OCI-LY3 (cell line): ENCODE data around the gene TULP4.

Experiments
- H2AFZ ChIP-seq: fragments of 200-600, 300-600 bp; shearing (Covaris generic); 2 replicates; pipeline ENCODE4 v1.6.0; 2014; ENCODE audit warnings: antibody characterized with exemption, low read depth, low read length
- H3K27ac ChIP-seq: fragments of 200-600, 300-600 bp; sonication (generic); 2 replicates; pipeline ENCODE4 v1.5.1; 2014; ENCODE audit warnings: mild to moderate bottlenecking, low read length, moderate library complexity, mixed read lengths
- H3K27me3 ChIP-seq: fragments of 200-600, 300-600 bp; sonication (generic); 2 replicates; pipeline ENCODE4 v1.6.1; 2014; ENCODE audit warnings: low read depth, low read length, mixed read lengths
- H3K36me3 ChIP-seq: fragments of 200-600, 300-600 bp; sonication (generic); replicated peaks from 2 replicates; pipeline ENCODE3; 2014; ENCODE audit warnings: low read depth, low read length, mixed read lengths
- H3K4me1 ChIP-seq: fragments of 300-600, 200-600 bp; sonication (generic); 2 replicates; pipeline ENCODE4 v1.6.1; 2014; ENCODE audit warnings: low read length, mixed read lengths
- H3K4me2 ChIP-seq: fragments of 200-600, 300-600 bp; sonication (generic); 2 replicates; pipeline ENCODE4 v1.6.1; 2014; ENCODE audit warnings: low read length, mixed read lengths
- H3K4me3 ChIP-seq: fragments of 300-600, 200-600 bp; sonication (generic); 2 replicates; pipeline ENCODE4 v1.5.1; 2014; ENCODE audit warnings: antibody characterized with exemption, mild to moderate bottlenecking, low read length, moderate library complexity
- H3K79me2 ChIP-seq: fragments of 300-600, 200-600 bp; shearing (Covaris generic); 2 replicates; pipeline ENCODE4 v1.6.1; 2014; ENCODE audit warnings: mild to moderate bottlenecking, low read length, mixed read lengths
- H3K9ac ChIP-seq: fragments of 300-600, 200-600 bp; shearing (Covaris generic); 2 replicates; pipeline ENCODE4 v1.6.0; 2014; ENCODE audit warnings: mild to moderate bottlenecking, low read length, moderate library complexity
- H3K9me3 ChIP-seq: fragments of 200-600, 300-600 bp; shearing (Covaris generic); 2 replicates; pipeline ENCODE4 v1.6.1; 2014; ENCODE audit warnings: low read length, mixed read lengths; ENCODE audit not compliant: insufficient read depth
- H4K20me1 ChIP-seq: fragments of 200-600, 300-600 bp; sonication (generic); 2 replicates; pipeline ENCODE4 v1.6.1; 2016; ENCODE audit warnings: low read length, mixed read lengths; ENCODE audit not compliant: insufficient read depth
- EZH2phosphoT487 ChIP-seq: fragments of 200-600 bp; shearing (Covaris generic); IDR thresholded peaks from 2 replicates; pipeline ENCODE4 v1.6.1; 2018; ENCODE audit warnings: antibody characterized with exemption, mixed run types, low read depth
- TF ChIP-seq, protein P1 (sequence below): fragments of 200-600, 300-600 bp; sonication (generic); IDR thresholded peaks from 2 replicates; pipeline ENCODE4 v1.5.1; 2014; ENCODE audit warnings: antibody characterized with exemption, low read length, low read depth

TULP4 gene

DNA sequence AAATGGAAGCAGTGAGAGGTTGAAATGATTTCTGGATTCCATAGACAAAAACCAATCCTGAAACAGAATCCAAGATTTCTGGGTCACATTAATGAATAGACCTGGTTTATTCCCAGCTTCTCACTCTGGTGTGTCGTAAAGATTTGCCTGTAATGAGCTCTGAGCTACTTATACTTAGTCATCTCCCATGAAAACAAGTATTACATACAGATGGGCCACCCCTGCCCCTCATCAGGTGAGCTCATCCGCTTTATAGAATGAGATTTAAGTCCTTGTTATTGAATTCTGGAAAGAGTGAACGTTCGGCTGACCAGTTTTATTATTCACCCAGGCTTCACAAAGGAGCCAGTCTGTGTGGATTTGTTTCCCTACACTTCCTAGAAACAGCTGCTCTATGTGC is 200.5 kb downstream of the TULP4 start:
- peaks cover 4% of the 10 kb centered on the region for H3K4me1 ChIP-seq
- no peaks in the 10 kb centered on the region for H4K20me1 ChIP-seq
- TF ChIP-seq EZH2phosphoT487 = no peak
- TF ChIP-seq, protein P1, sequence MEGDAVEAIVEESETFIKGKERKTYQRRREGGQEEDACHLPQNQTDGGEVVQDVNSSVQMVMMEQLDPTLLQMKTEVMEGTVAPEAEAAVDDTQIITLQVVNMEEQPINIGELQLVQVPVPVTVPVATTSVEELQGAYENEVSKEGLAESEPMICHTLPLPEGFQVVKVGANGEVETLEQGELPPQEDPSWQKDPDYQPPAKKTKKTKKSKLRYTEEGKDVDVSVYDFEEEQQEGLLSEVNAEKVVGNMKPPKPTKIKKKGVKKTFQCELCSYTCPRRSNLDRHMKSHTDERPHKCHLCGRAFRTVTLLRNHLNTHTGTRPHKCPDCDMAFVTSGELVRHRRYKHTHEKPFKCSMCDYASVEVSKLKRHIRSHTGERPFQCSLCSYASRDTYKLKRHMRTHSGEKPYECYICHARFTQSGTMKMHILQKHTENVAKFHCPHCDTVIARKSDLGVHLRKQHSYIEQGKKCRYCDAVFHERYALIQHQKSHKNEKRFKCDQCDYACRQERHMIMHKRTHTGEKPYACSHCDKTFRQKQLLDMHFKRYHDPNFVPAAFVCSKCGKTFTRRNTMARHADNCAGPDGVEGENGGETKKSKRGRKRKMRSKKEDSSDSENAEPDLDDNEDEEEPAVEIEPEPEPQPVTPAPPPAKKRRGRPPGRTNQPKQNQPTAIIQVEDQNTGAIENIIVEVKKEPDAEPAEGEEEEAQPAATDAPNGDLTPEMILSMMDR = no peak
- no peak overlapping the region for H3K27ac ChIP-seq
- H3K9me3 ChIP-seq = no peaks in the 10 kb centered on the region
- no peak overlapping the region for H2AFZ ChIP-seq
- no peaks in the 10 kb centered on the region for H3K79me2 ChIP-seq
- no peaks in the 10 kb centered on the region for H3K36me3 ChIP-seq
- H3K4me3 ChIP-seq = no peak overlapping the region
- H3K27me3 ChIP-seq = no peaks in the 10 kb centered on the region
- H3K4me2 ChIP-seq = no peak overlapping the region
- H3K9ac ChIP-seq = no peak overlapping the region

DNA sequence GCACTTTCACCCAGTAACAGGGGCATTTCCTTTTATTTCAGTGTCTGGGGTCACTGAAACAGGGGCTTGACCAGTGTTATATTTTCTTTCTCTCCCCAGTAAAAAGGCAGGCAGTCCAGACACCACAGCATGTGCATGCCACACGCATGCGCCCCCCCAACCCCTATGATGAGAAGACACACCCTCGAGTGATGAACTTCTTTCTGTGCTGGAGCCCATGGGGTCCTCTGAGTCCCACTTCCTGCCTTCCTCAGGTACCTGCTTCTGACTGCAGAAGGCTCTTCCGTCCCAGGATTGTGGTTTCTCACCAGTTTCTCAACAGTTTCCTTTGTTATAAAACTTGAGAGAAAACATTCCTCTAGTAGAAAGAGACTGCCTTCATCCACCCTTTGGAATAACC is 201.9 kb downstream of the TULP4 start:
- Histone ChIP-seq H3K9ac (no peak overlapping the region), H3K4me3 (no peak overlapping the region), H2AFZ (no peak overlapping the region), H3K79me2 (no peaks in the 10 kb centered on the region), H3K9me3 (no peaks in the 10 kb centered on the region), H3K27ac (no peak overlapping the region), H4K20me1 (no peaks in the 10 kb centered on the region), H3K4me1 (peaks cover 7% of the 10 kb centered on the region), H3K27me3 (no peaks in the 10 kb centered on the region), H3K4me2 (no peak overlapping the region), H3K36me3 (no peaks in the 10 kb centered on the region)
- no peak for TF ChIP-seq EZH2phosphoT487
- TF ChIP-seq, protein P1 = no peak

DNA sequence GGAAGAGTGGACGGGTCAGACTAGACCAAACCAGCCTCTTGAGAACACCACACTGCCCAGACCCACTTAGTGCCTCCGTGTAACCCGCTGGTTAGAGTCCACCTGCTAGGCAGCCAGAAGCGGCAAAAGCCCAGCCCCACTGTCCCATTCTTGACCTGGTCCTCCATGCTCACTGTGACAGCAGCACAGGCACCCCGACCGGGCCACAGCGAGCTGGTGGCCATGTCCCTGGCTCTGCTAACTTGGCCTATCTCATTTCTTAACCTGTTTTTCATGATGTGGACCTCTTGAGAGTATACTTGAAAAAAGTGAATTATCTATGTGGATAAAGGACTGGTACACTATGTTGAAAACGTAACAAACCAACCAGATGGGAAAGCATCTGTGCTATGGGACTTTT is 202.7 kb downstream of the TULP4 start:
- TF ChIP-seq, protein P1 = no peak
- TF ChIP-seq EZH2phosphoT487 = no peak
- H3K36me3 ChIP-seq = no peaks in the 10 kb centered on the region
- no peak overlapping the region for H2AFZ ChIP-seq
- no peak overlapping the region for H3K9ac ChIP-seq
- no peaks in the 10 kb centered on the region for H3K9me3 ChIP-seq
- H3K4me1 ChIP-seq = peaks cover 7% of the 10 kb centered on the region
- no peaks in the 10 kb centered on the region for H4K20me1 ChIP-seq
- no peaks in the 10 kb centered on the region for H3K79me2 ChIP-seq
- H3K4me3 ChIP-seq = no peak overlapping the region
- no peaks in the 10 kb centered on the region for H3K27me3 ChIP-seq
- H3K27ac ChIP-seq = no peak overlapping the region
- no peak overlapping the region for H3K4me2 ChIP-seq

DNA sequence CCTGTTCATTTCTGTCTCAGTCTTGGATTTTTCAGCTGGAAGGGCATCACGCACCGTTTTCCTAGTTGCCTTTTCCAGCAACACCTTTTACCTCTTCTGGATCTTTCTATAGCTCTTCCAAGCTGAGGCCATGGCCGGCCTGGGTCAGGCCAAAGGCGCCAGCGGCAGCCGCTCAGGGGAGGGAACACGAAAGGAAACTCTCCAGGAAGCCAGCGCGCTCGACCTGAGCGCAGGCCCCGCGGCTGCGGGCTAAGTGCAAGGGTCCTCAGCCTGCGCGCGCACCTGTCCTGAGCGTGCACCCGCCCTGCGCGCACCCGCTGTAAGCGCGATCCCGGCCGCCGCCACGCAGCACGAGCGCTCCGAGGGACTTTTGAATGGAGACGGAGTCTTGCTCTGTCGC is 203.8 kb downstream of the TULP4 start:
- no peaks in the 10 kb centered on the region for H3K27me3 ChIP-seq
- no peaks in the 10 kb centered on the region for H3K36me3 ChIP-seq
- no peaks in the 10 kb centered on the region for H3K9me3 ChIP-seq
- H3K4me2 ChIP-seq = no peak overlapping the region
- no peak overlapping the region for H2AFZ ChIP-seq
- no peak overlapping the region for H3K9ac ChIP-seq
- H3K27ac ChIP-seq = no peak overlapping the region
- H3K4me1 ChIP-seq = peaks cover 7% of the 10 kb centered on the region
- H3K79me2 ChIP-seq = no peaks in the 10 kb centered on the region
- TF ChIP-seq, protein P1 = no peak
- H3K4me3 ChIP-seq = no peak overlapping the region
- no peaks in the 10 kb centered on the region for H4K20me1 ChIP-seq
